HuH-7.5 (cell line): ENCODE measurements around the gene MYH14.
"Not testable (repeated sequence)": the region's sequence is repeated elsewhere in the genome, so short reads cannot be mapped to it uniquely, and the experiment has no call there.

Source experiments
- DNase-seq: peaks from one replicate; pipeline ENCODE4 v3.0.0; 2011; ENCODE audit warnings: low spot score

The MYH14 gene

GRCh38 chr19:50333737-50334617, 130.6 kb downstream of the MYH14 start:
- peak; percentile 89 for DNase-seq

GRCh38 chr19:50334741-50335421, 131.5 kb downstream of the MYH14 start:
- no peak for DNase-seq

GRCh38 chr19:50337031-50337430, 133.6 kb downstream of the MYH14 start:
- not testable (repeated sequence) for DNase-seq

- DNase-seq: no peak
These were observed 136.9 kb downstream of the MYH14 start for GRCh38 chr19:50340331-50340730.

GRCh38 chr19:50341091-50341564, 137.7 kb downstream of the MYH14 start:
- DNase-seq: no peak

GRCh38 chr19:50344661-50345318, 141.4 kb downstream of the MYH14 start:
- DNase-seq: no peak

GRCh38 chr19:50347089-50347581, 143.7 kb downstream of the MYH14 start:
- not testable (repeated sequence) for DNase-seq

- DNase-seq: no peak
These were observed 146.0 kb downstream of the MYH14 start for GRCh38 chr19:50349277-50350057.

GRCh38 chr19:50352242-50352641, 148.8 kb downstream of the MYH14 start:
- no peak for DNase-seq

- not testable (repeated sequence) for DNase-seq
These were observed 150.1 kb downstream of the MYH14 start for GRCh38 chr19:50353487-50353880.

- DNase-seq: no peak
These were observed 153.3 kb downstream of the MYH14 start for GRCh38 chr19:50356691-50357177.

GRCh38 chr19:50357178-50358100, 154.0 kb downstream of the MYH14 start:
- no peak for DNase-seq

GRCh38 chr19:50358483-50359327, 155.3 kb downstream of the MYH14 start:
- DNase-seq: no peak

- DNase-seq: no peak
These were observed 156.0 kb downstream of the MYH14 start for GRCh38 chr19:50359328-50359818.
